Keratinocyte (primary cell): ENCODE data around the gene BCL2. TPM values are rescaled to one million over a fixed set of nuclear protein-coding genes. Genes with fewer than 3 reads are reported as not detected.
A peak's percentile ranks its signal among the peaks of the same experiment; 100 is the strongest.

Source experiments
- DNase-seq: peaks from one replicate; pipeline ENCODE4 v3.0.0-alpha.2; 2011; ENCODE audit warnings: low read depth, missing footprints, low spot score
- FAIRE-seq: peaks from 2 replicates; lab custom pipeline; 2011; peaks lifted over from hg19 to GRCh38; lab: Jason Lieb, UNC
- H2AFZ ChIP-seq: 2 replicates; pipeline ENCODE4 v1.6.0; 2012; ENCODE audit warnings: low read length, control low read depth, inconsistent platforms; ENCODE audit not compliant: control insufficient read depth
- H3K27ac ChIP-seq: 2 replicates; pipeline ENCODE4 v1.5.1; 2011; ENCODE audit warnings: low read length; ENCODE audit not compliant: control insufficient read depth, insufficient read depth
- H3K27me3 ChIP-seq: 3 replicates; pipeline ENCODE4 v1.6.0; 2011; ENCODE audit warnings: low read length; ENCODE audit not compliant: control insufficient read depth, insufficient read depth; ENCODE audit errors: extremely low read depth
- H3K36me3 ChIP-seq, 2 experiments: 2 replicates in 1 of 2; 3 replicates in 1 of 2; pipeline ENCODE4 v1.5.1; 2011; ENCODE audit warnings: low read length in 2 of 2, mild to moderate bottlenecking in 1 of 2; ENCODE audit not compliant: control insufficient read depth in 2 of 2, insufficient read depth in 2 of 2; ENCODE audit errors: extremely low read depth in 1 of 2
- H3K4me1 ChIP-seq: 3 replicates; pipeline ENCODE4 v1.5.1; 2011; ENCODE audit warnings: low read length; ENCODE audit not compliant: control insufficient read depth, insufficient read depth; ENCODE audit errors: extremely low read depth
- H3K4me2 ChIP-seq: 3 replicates; pipeline ENCODE4 v1.6.0; 2011; ENCODE audit warnings: low read depth, low read length; ENCODE audit not compliant: control insufficient read depth, insufficient read depth; ENCODE audit errors: extremely low read depth
- H3K4me3 ChIP-seq, 3 experiments: fragments of 200-600 bp in 1 of 3; sonication (generic) in 1 of 3; 2 replicates in 2 of 3; 3 replicates in 1 of 3; pipeline ENCODE4 v1.5.1; 2011 to 2016; ENCODE audit warnings: low read length in 3 of 3, mild to moderate bottlenecking in 3 of 3, control low read depth in 2 of 3, inconsistent platforms in 1 of 3, low read depth in 1 of 3, mixed read lengths in 1 of 3, mixed run types in 1 of 3, moderate library complexity in 1 of 3; ENCODE audit not compliant: control insufficient read depth in 2 of 3, insufficient read depth in 2 of 3; ENCODE audit errors: extremely low read depth in 1 of 3
- H3K79me2 ChIP-seq: 2 replicates; pipeline ENCODE4 v1.6.0; 2012; ENCODE audit warnings: low read length; ENCODE audit not compliant: control insufficient read depth, insufficient read depth
- H3K9ac ChIP-seq: 3 replicates; pipeline ENCODE4 v1.6.0; 2011; ENCODE audit warnings: low read length; ENCODE audit not compliant: control insufficient read depth, insufficient read depth; ENCODE audit errors: extremely low read depth
- H3K9me1 ChIP-seq: 3 replicates; pipeline ENCODE4 v1.6.0; 2011; ENCODE audit warnings: low read length; ENCODE audit not compliant: control insufficient read depth, insufficient read depth; ENCODE audit errors: extremely low read depth
- H3K9me3 ChIP-seq: 2 replicates; pipeline ENCODE4 v1.5.1; 2012; ENCODE audit warnings: low read depth, low read length; ENCODE audit not compliant: control insufficient read depth
- H4K20me1 ChIP-seq: 3 replicates; pipeline ENCODE4 v1.6.0; 2011; ENCODE audit warnings: low read length; ENCODE audit not compliant: control insufficient read depth, insufficient read depth; ENCODE audit errors: extremely low read depth
- EZH2 ChIP-seq: IDR thresholded peaks from one replicate; pipeline ENCODE4 v1.6.1; 2012; ENCODE audit warnings: inconsistent platforms, mild to moderate bottlenecking, low read length, moderate library complexity
- dilution Hi-C: fragments of 300-500 bp; cut with MboI; formaldehyde crosslinking; loops from one replicate; pipeline ENCODE4 v1.7.0; 2020; ENCODE audit warnings: low sequenced_read_pairs; ENCODE audit not compliant: extremely low pct_ligation_motif_present
- polyA plus RNA-seq, 5 experiments: library from polyadenylated mRNA; depleted of rRNA in 3 of 5; stranded (reverse) in 3 of 5; stranded (forward) in 1 of 5; unstranded in 1 of 5; fragments of >200 nt; gene quantifications; 1 replicate in 1 of 5; 2 replicates in 3 of 5; 3 replicates in 1 of 5; pipeline versions ENCODE4 v1.2.1 to v1.2.3, GENCODE V29; 2011 to 2012; ENCODE audit warnings: missing spikeins in 2 of 5, low read depth in 1 of 5, low replicate concordance in 1 of 5
- TF ChIP-seq, protein P1 (sequence below), 3 experiments: IDR thresholded peaks in 1 of 3; conservative IDR thresholded peaks in 1 of 3; optimal IDR thresholded peaks in 1 of 3; 2 replicates in 2 of 3; 3 replicates in 1 of 3; pipeline versions ENCODE3 to v1.5.1; 2011; ENCODE audit warnings: low read length in 3 of 3, mild to moderate bottlenecking in 3 of 3, moderate library complexity in 2 of 3, control low read depth in 1 of 3, inconsistent platforms in 1 of 3; ENCODE audit not compliant: insufficient read depth in 2 of 3; ENCODE audit errors: extremely low read depth in 1 of 3

BCL2 gene
- polyA plus RNA-seq, 1 donor (not counting 4 experiments of a cell fraction or from before 2014, with no cell fraction given), result 0.30 TPM

DNA sequence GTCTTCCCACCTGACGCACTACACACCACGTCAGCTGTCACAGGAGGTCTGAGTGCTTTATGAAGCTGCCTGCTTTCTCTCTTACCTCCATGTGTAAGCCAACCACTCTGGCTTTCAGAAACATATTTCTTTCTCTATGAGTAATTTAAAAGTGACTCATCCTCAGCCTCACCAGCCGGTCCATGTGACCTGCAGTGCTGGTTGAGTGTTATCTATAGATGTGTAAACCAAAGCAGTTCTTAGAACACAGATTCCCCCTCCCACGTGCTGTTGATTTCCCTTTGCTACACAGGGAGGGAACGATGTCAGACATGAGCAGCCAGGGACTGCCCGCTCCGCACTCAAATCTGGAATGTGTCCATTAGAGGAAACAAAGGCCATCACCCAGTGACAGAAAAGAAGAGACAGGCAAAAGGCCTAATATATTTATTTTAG is 157.8 kb downstream of the BCL2 start:
- H3K4me1 ChIP-seq, result peaks cover 21% of the 10 kb centered on the region
- no peaks in the 10 kb centered on the region for H3K79me2 ChIP-seq
- peak overlapping the region; percentile 60 for H3K4me2 ChIP-seq
- no peaks in the 10 kb centered on the region for H3K36me3 ChIP-seq
- H4K20me1 ChIP-seq, result no peaks in the 10 kb centered on the region
- H2AFZ ChIP-seq, result no peak overlapping the region
- H3K9me1 ChIP-seq, result no peaks in the 10 kb centered on the region
- H3K27ac ChIP-seq, result peak overlapping the region; percentile 63
- no peaks in the 10 kb centered on the region for H3K9me3 ChIP-seq
- H3K27me3 ChIP-seq, result no peaks in the 10 kb centered on the region
- no peak overlapping the region for H3K4me3 ChIP-seq
- no peak for TF ChIP-seq EZH2
- DNase-seq (peak; percentile 62), FAIRE-seq (peak; percentile 94)
- no peak overlapping the region for H3K9ac ChIP-seq
- dilution Hi-C loops, result no loop called here

DNA sequence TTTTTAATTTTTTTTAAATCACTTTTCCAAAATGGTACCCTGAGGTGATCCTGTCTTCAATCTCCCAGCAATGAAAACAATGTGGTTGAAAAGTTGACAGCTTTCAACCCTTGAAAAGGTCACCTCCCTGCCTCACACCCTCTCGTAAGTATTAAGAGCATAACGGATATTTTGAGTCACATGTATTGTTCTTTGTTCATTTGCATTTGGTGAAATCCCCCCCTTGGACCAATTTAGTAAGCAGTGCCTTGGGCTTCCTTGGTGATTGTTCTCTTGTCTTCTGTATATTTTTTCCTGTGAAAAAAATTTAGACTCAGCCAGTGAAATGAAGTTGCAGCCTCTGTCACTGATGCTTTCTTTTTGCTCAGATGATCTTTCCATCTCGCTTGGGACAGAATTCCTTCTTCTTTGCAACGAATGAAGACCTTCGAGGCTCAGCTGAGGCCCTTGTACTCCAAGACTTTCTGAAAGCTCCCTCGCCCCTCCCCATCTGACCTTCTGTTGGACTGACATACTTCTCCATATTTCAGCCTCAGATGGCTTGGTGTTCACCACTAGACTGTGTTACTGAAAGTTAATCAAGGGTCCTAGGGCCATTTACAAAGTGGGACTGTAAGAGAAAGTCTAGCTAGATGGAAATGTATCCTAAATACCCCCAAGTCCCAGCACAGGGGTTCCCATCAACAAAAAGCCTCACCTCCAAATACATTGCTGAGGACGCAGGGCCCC is 158.4 kb downstream of the BCL2 start:
- Histone ChIP-seq H3K4me3 (no peak overlapping the region), H3K27ac (peak overlapping the region; percentile 63), H3K27me3 (peaks cover 6% of the 10 kb centered on the region), H3K9me3 (no peaks in the 10 kb centered on the region), H3K9me1 (no peaks in the 10 kb centered on the region), H3K36me3 (no peaks in the 10 kb centered on the region), H3K9ac (peak overlapping the region; percentile 7), H3K4me2 (peak overlapping the region; percentile 60), H2AFZ (no peak overlapping the region), H3K79me2 (no peaks in the 10 kb centered on the region), H4K20me1 (no peaks in the 10 kb centered on the region), H3K4me1 (peaks cover 21% of the 10 kb centered on the region)
- TF ChIP-seq, protein P1, sequence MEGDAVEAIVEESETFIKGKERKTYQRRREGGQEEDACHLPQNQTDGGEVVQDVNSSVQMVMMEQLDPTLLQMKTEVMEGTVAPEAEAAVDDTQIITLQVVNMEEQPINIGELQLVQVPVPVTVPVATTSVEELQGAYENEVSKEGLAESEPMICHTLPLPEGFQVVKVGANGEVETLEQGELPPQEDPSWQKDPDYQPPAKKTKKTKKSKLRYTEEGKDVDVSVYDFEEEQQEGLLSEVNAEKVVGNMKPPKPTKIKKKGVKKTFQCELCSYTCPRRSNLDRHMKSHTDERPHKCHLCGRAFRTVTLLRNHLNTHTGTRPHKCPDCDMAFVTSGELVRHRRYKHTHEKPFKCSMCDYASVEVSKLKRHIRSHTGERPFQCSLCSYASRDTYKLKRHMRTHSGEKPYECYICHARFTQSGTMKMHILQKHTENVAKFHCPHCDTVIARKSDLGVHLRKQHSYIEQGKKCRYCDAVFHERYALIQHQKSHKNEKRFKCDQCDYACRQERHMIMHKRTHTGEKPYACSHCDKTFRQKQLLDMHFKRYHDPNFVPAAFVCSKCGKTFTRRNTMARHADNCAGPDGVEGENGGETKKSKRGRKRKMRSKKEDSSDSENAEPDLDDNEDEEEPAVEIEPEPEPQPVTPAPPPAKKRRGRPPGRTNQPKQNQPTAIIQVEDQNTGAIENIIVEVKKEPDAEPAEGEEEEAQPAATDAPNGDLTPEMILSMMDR (optimal IDR thresholded peaks at IDR 0.05 in 1 of 3, IDR thresholded peaks at IDR 0.05 in 1 of 3, conservative IDR thresholded peaks at IDR 0.05 in 1 of 3; ENCODE audit: extremely low read depth in 1 of 3, insufficient read depth in 2 of 3, low read length in 3 of 3), result no peak
- no peak for TF ChIP-seq EZH2
- no peak for DNase-seq
- dilution Hi-C loops, result no loop called here
- no peak for FAIRE-seq
